ENCODE results near the gene TMEM115.
A peak's percentile ranks its signal among the peaks of the same experiment; 100 is the strongest.

Gene TMEM115

GRCh38 chr3:50351323-50351697 is 8.0 kb downstream of the TMEM115 start:
- FAIRE-seq, result no peak

DNA sequence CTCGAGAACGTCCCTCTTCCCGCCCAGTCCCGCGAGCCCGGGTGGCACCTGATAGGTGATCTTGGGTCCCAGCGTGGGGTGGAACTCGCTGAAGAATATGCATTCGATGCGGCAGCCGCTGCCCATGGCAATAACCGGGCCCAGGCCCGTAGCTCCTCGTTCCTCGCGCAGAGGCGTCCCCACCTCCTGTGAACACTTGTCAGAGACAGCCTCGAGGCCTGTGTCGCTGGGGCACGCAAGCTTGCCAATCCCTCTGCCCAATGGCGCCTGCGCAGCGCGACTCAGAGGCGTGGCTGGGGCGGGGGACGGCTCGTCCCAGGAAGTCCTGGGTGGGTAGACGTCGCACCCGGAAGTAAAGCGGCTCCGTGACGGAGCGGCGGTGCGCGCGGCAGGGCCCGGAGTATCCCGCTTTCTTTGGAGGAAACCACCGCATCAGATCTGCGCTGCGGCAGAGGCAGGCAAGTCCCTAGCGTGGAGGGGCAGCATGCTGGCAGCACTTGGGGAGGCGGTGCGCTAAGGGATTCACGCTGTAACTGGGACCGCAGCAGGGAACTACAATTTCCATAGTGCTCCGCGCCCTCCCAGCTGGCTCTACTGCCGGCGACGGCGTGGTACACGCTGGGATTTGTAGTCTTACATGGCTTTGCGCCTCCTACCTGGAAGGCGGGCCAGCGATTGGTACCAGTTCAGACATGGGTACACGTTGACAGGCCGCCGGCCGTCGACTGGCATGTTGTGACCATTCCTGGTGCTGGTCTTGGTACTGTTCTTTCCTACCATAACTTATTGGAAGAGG is 8.6 kb downstream of the TMEM115 start, which contains the start of the genes CYB561D2 and NPRL2:
Gene CYB561D2 (plus strand): TSS at position 336 of the 796 bp plus-strand sequence. CDS start 572 bp downstream, outside the sequence.
Gene NPRL2 (minus strand): TSS at position 249 of the 796 bp plus-strand sequence. CDS start 123 bp downstream, at position 126.
- FAIRE-seq, result peak; percentile 23

DNA sequence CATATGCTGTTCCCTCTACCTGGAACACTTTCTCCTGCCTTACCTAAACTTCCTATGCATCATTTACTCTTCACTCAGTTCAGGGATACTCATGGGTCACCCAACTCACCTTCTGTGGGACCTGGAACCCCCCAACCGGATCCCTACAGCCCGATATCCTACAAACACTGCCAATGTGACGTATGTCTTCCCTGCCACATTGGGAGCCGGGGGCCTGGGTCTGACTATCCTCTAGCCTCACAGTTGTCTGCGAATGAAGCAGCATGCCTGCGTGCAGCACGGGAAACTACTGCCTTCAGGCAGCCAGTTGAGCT is 9.2 kb downstream of the TMEM115 start:
- no peak for FAIRE-seq

DNA sequence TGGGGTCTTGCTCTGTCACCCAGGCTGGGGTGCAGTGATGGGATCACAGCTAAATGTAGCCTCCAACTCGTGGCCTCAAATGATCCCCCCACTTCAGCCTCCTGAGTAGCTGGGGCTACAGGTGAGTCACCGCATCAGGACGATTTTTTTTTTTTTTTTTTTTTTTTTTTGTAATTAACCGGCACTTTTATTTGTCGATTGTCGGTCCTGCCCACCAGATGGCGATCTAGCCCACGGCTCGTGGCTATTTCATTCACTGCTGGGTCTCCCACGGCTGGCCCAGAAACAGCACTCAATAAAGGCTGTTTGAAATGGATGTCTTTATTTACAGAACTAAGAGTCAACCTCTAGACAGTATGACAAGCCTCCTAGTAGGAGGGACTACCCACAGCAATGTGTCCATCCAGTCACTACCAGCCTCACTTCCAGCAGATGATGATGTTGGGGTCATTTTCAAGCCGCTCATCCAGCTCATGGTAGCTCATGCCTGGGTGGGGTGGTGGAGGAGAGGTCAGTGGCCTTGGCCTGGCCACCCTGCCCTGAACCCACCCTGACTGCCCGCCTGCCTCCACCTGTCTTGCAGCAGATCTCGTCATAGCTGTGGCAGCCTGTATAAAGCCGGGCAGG is 12.0 kb downstream of the TMEM115 start:
- peak; percentile 82 for FAIRE-seq

DNA sequence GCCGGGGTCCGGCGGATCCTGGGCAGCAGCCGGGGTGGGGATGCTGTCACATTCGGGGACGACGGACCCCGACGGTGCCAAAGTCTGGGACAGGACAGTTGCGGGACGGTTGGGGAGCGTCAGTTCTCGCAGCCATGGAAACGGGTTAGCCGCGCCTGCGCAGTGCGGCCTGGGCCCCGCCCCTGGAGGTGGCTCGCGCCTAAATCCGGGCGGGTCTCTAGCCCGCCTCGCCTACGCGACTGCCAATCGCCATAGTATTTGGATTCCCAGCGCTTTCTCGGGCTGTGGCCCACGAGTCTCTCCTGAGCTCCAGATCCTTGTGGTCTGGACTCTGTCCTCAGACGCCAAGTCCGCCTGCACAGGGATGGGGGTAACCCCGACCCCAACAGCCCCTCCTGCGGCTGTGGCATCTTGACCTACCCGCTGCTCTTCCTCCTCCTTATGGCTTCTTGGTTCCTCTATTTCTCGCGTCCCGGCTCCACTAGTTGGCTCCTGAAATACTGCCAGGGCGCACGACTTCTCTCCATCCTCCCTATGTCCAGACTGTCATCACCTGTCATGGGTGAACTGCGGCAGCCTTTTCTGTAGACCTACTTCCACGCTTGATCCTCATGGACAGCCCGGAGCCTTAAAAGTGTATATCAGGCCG is 13.6 kb downstream of the TMEM115 start, which contains the start of gene ZMYND10:
Gene ZMYND10 (minus strand): TSS at position 147 of the 649 bp plus-strand sequence. CDS start 153 bp downstream, outside the sequence.
- no peak for FAIRE-seq

- no peak for FAIRE-seq
Measured at GRCh38 chr3:50345008-50345407, 14.3 kb downstream of the TMEM115 start.

DNA sequence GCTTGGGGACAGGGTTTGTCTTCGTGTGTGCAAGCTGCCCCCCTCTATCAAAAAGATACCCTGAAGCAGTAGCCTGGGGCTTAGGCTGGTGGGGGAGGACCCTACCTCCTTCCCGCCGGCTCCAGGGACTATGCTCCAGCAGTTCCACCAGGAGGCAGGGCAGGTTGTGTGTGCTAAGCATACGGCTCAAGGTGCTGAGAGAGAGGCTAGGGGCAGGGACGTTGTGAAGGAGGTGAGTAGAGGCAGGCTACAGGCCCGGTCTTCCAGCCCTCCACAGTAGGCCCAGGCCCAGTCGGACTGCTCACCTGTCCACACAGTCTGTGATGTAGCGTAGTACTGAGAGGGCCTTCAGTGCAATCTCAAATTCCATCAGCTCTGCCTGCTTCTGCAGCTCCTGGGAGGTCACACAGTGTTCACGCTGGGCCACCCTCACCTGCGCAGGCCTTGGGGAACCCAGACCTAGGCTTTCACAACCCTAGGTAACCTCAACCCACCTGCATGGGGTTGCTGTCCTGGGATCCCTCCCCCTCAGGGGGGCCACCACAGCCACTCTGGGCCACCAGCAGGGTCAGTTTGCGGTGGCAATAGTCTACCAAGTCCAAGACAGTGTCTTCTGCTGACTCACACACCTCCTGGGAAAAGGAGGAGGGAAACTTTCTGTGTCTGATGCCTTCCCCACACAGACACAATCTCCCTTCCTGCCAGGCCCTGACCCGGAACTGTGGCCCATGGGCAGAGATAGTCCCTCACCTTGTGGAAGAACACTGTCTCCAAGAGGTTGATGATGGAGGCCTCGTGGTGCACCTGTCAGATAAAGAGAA is 16.3 kb downstream of the TMEM115 start:
- no peak for FAIRE-seq

- no peak for FAIRE-seq
Measured at GRCh38 chr3:50341996-50342650, 17.2 kb downstream of the TMEM115 start.

DNA sequence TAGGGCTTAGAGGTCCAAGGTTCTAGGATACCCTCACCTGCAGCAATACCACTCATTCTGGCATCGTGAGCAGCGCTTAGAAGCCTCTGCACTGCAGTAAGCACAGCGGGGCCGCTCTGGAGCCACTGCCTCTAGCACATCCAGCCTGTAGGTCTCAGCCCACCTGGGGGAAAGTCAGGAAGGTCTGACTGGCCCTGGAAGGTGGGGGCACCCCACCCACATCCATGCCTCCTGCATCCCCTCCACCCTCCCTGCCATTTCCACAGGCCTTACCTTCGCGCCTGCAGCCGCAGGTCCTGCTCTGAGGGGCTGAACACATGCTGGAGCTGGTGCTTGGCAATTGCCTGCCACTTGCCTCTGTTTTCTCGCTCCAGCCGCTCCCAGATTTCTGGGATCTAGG is 17.8 kb downstream of the TMEM115 start:
- FAIRE-seq, result no peak

GRCh38 chr3:50340448-50341329 is 18.6 kb downstream of the TMEM115 start, which contains the start of gene RASSF1:
Gene RASSF1 (minus strand): TSS chr3:50340836. CDS start chr3:50340805, 31 bp downstream.
- FAIRE-seq, result no peak

DNA sequence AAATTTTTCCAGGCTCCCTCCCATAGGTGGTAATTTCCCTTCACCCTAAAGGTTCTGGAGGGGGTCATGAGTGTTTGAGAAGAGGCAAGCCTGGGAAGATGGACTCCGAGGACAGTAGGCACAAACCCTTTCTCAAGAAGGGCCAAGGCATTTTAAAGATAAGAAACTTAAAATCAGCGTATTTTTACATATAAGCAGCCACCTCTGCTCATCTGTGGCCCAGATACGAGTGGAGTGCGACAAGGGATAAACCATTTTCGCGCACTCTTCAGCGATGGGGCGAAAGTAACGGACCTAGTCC is 19.2 kb downstream of the TMEM115 start:
- no peak for FAIRE-seq

GRCh38 chr3:50339485-50340146 is 19.7 kb downstream of the TMEM115 start:
- no peak for FAIRE-seq

DNA sequence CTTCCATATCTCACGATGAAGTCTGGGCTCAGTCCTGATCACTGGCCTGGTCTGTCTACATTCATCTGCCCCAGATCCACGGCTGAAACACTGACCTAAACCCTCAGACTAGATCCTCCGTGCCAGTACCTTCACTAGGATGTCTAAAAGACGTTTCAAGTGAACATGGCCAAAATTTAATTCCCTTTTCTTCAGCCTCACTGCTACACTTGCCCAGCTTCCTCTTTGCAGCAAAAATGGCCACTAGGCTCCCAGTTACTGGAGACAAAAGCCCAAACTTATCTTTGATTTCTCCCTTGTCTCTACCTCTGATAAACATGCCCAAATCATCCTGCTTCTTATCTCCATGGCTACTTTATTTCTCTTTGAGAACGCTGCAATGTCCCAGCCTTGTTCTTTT is 20.4 kb downstream of the TMEM115 start:
- no peak for FAIRE-seq

GRCh38 chr3:50337175-50337861 is 22.0 kb downstream of the TMEM115 start:
- peak; percentile 95 for FAIRE-seq

GRCh38 chr3:50336452-50337174 is 22.7 kb downstream of the TMEM115 start:
- FAIRE-seq, result no peak

GRCh38 chr3:50334339-50335075 is 24.8 kb downstream of the TMEM115 start:
- FAIRE-seq, result no peak

DNA sequence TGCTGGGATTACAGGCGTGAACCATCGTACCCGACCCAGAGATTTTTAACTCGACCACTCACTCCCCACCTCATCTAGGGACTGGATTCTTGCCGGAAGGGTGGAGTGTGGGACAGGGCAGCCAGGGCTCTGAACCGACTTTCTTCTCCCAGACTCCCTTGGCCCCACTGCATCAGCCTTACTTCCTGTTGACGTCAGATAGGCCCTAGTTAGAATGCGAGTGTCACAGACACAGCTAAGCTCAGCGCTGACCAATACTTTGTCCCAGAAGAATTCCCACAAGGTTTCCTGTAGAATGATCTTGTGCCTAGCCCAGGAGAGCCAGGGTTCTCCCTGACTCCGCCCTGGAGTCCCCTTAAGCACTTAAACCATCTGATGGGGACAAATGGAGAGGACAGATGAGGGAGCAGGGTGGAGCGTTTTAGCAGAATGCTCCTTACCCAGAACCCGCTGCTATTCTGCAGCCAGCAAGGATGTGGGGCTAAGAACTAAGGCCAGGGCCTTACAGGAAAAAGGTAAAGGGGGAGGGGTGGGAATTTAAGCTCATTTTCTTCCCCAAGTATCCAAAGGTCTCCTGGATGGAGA is 25.5 kb downstream of the TMEM115 start:
- FAIRE-seq, result no peak

DNA sequence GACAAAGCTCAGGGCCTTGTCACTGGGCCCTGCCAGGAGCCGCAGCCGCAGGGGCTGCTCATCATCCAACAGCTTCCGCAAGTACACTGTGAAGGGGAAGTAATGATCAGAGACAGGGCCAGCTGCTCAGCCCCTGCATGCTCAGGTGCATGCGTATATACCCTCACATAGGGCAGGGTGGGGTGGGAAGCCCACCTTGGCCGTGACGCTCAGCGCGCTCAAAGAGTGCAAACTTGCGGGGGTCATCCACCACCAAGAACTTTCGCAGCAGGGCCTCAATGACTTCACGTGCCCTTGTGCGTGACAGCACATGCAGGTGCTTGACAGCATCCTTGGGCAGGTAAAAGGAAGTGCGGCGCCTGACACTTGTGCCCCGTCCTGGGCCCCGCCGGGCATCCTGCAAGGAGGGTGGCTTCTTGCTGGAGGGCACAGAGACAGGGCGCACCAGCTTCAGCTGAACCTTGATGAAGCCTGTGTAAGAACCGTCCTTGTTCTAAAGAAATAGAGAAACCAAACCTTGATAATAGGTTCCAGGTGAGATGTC is 27.9 kb downstream of the TMEM115 start:
- no peak for FAIRE-seq

Measured in endometrium (tissue), 2 donors.